NCI-H69 (cell line): ENCODE results near the gene CDYL.
"Not testable (repeated sequence)": the region's sequence is repeated elsewhere in the genome, so short reads cannot be mapped to it uniquely, and the experiment has no call there.

ENCODE experiments used
- DNase-seq: peaks from one replicate; lab custom pipeline; 2025; lab: John Stamatoyannopoulos, UW

CDYL gene

DNA sequence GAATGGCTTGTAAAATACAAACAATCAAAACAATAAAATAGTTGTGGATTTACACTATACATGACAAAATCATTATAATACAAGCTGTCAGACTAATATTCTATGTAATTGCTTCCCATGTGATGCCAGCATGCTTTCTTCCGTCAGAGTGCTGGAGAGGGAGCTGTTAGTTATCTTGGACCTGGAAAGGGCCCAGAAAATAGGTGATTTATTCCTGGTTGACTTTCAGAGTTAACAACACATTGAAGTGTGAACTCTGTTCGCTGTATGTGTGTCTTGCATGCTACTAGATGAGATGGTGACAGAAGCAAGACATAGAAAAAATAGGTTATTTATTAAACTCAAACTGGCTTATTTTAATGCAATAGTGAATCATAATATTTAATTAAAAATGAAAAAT, 70.2 kb downstream of the CDYL start:
- no peak for DNase-seq

DNA sequence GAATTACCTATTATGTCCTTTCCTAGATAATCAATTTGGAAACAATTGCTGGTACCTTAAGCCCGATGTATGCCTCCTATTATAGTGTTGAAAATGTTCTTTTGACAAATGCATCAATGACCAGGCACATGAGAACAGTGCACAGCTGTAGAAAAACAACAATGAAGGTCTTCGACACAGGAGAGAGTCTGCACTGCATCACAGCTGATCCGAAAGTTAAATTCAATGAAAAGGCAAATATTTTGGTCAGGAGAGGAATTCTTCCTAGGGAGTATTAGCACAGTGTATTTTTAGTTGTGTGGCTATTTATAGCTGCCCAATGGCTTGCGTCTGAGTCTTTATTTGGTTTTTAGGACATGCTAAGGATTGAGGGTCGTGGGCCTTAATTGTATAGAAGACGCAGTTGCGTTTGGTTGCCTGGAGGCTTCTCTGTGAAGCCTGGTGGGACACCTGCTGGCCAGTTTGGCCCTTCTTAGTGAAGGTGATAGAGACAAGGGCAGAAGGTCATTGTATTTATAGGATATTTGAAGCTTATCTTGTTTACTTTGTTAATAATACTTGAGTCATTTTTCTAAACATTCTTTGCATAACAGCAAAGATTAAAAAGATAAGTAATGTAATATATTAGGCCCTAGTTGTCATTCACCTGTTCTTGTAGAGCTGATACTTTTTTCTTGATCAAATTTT, 72.3 kb downstream of the CDYL start:
- no peak for DNase-seq

GRCh38 chr6:4849226-4850022, 73.2 kb downstream of the CDYL start:
- DNase-seq = no peak

DNA sequence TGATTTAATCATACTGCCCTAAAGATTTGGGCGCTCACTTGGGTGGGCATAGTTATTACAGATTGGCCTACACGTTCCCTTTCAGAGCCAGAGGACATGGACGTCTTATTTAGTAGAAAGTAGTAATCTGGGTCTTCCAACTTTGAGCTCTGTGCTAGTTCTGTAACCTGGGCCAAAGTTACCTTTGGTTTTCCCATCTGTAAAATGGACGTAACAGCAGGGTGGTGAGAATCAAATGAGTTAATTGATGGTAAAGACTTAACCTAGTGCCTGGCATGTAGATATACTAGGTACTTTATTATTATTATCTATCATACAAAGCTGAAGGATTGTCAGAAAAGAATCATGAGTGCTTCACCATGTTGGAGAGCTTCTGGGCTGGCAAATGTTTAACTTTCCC, 74.8 kb downstream of the CDYL start:
- no peak for DNase-seq

- not testable (repeated sequence) for DNase-seq
Measured at GRCh38 chr6:4852186-4852585, 76.0 kb downstream of the CDYL start.

GRCh38 chr6:4852938-4853337, 76.7 kb downstream of the CDYL start:
- peak; percentile 72 for DNase-seq

GRCh38 chr6:4853349-4853748, 77.1 kb downstream of the CDYL start:
- peak; percentile 37 for DNase-seq

- DNase-seq = peak; percentile 46
Measured at GRCh38 chr6:4853782-4854511, 77.7 kb downstream of the CDYL start.

GRCh38 chr6:4856785-4857184, 80.6 kb downstream of the CDYL start:
- DNase-seq = peak; percentile 20

DNA sequence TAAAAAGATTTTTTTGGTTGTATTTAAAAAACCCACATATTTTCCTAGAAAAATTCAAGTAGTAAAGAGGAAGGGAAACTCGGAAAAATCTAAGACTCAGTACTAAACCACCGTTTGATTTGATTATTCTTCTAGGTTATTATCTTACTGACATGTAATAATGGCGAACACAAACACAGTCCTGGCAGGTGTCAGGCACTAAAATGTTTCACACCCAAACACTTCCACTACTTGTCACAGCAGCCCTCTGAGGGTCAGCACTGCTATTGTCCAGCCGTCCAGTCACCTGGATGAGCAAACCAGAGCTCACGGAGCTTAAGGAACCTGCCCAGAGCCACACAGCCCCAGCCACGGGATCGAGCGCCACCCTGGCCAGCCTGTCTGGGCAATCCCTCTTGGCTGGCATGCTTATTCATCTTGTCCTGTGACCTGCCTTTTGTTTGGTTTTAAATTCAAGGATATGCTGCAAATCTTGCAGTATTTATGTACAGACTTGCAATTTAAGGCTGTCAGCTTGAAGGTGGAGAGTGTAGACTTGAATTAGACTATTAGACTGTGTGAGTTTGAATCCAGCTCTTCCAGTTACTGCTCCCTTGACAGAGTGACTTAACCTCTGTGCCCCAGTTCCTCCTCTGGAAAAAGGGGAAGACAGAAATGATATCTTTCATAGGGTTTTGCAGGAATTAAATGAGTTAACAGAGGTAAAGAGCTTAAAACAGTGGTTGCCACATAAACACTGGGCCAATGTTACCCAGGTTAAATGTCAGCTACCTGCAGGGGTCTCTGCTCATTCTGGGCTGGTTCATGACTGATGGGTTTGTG, 82.2 kb downstream of the CDYL start:
- DNase-seq = peak; percentile 23

DNA sequence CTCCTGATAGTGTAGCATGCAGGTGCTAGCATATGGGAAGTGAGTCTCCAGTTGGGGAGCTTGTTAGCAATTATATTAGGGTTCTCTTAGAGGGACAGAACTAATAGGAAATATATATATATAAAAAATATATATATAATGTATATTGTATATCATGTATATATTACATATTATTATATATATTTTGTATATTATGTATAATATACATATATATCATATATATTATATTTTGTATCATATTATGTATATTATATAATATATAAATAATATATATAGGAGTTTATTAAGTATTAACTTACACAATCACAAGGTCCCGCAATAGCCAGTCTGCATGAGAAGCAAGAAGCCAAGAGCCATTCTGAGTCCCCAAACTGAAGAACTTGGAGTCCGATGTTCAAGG, 84.2 kb downstream of the CDYL start:
- no peak for DNase-seq

GRCh38 chr6:4861564-4861963, 85.4 kb downstream of the CDYL start:
- DNase-seq = no peak

DNA sequence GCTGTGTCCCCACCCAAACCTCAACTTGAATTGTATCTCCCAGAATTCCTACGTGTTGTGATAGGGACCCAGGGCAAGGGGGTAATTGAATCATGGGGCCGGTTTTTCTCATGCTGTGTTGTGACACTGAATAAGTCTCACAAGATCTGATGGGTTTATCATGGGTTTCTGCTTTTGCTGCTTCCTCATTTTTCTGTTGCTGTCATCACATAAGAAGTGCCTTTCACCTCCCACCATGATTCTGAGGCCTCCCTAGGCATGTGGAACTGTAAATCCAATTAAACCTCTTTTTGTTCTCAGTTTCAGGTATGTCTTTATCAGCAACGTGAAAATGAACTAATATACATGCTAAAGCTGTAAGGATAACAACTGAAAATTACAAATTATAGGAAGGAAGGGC, 88.3 kb downstream of the CDYL start:
- no peak for DNase-seq

DNA sequence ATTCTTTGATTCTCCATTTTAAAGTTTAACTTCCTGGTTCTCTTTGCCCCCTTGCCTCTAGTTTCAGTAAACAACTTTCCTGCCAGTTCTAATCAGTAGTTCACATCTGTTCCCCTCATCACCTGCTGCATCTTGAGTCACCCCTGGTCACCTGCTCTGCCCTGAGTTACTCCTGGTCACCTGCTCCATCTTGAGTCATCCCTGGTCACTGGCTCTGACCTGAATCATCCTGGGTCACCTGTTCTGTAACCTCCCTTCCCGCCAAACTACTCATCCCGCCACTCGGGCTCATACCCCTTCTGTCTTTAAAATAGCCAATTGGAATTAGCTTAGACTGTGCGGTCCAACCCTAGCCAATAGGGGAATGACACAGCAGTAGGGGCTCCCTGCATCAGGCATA, 88.8 kb downstream of the CDYL start:
- DNase-seq = not testable (repeated sequence)

GRCh38 chr6:4870821-4871494, 94.8 kb downstream of the CDYL start:
- DNase-seq = no peak

DNA sequence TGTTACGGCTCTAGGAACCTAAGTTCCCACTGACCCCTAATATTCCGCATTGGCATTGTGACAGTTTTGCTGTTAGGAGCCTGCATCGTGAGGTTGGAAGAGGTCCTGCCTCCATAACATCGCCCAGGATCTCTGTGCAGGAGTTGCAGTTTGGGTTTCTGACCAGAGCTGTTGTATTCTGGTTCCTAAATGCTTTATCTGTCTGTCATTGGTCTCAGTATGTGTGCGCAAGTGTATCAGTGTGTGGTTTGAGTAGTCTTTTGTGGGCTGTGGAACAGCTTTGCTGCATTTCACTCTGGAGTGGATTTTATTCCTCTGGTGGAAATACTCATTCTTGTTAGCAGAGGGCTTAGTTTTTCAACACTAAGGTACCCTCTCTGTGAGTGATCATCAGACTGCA, 95.6 kb downstream of the CDYL start:
- no peak for DNase-seq

GRCh38 chr6:4872841-4873240, 96.6 kb downstream of the CDYL start:
- no peak for DNase-seq

DNA sequence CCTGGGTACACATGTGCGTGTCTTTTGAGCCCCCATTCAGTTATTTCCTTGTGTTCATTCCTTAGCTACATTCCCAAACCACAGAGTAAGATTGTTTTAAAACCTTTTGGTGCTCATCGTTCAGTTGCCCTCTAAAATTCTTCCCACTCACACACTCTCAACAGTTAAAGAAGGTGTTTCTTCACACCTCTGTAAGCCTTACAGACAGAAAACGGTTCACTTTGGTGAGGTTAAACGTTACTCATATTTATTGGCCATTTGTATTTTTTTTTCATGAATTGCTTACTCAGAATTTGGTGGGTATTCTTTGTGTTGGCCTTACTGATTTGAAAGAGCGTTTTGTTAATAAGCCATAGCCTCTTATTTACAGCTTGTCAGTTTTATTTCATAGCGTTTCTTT, 97.7 kb downstream of the CDYL start:
- DNase-seq = no peak

DNA sequence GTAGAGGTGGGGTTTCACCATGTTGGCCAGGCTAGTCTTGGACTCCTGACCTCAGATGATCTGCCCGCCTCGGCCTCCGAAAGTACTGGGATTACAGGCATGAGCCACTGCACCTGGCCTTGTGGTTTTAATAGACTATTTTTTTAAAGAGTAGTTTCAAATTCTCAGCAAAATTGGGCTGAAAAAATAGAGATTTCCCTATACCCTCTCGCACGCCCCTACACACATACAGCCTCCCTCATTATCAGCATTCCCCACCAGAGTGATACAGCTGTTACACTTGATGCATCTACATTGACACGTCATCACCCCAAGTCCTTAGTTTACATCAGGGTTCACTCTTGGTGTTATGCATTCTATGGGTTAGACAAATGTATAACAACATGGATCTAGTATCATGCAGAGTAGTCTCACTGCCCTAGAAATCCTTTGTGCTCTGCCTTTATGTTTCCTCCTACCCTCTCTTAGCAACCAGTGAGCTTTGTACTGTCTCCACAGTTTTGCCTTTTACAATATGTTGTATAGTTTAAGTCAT, 103.6 kb downstream of the CDYL start:
- no peak for DNase-seq

- DNase-seq = no peak
Measured at GRCh38 chr6:4880363-4880762, 104.2 kb downstream of the CDYL start.

- peak; percentile 83 for DNase-seq
Measured at GRCh38 chr6:4883298-4883697, 107.1 kb downstream of the CDYL start.
